T-helper 1 cell treated with Interleukin-12 subunit alpha and Interleukin-12 subunit beta and Interleukin-4 antibody, amounts not matched to agents 30 ng/mL and 1 ng/mL, for 36 hours (primary cell): ENCODE data around the gene TXNDC9. TPM values are rescaled to one million over a fixed set of nuclear protein-coding genes. Genes with fewer than 3 reads are reported as not detected.
"Not testable (repeated sequence)": the region's sequence is repeated elsewhere in the genome, so short reads cannot be mapped to it uniquely, and the experiment has no call there.

Source experiments
- intact Hi-C: fragments of 100-400 bp; cut with micrococcal nuclease; formaldehyde crosslinking; loops from one replicate; pipeline ENCODE4 v1.15.1; 2024
- total RNA-seq: library from RNA; stranded (reverse); gene quantifications from 2 replicates; pipeline ENCODE4 v1.2.3, GENCODE V29; 2022

TXNDC9 gene
- total RNA-seq: 33.2 and 37.7 TPM in 2 replicates

- intact Hi-C loops: loop anchor here (1.0 to 10.0 kb wide), 14 partner anchors 154 to 1917 kb away; partner anchors contain the start of genes C2orf15, CNOT11, COX5B and INPP4A
These were observed at the start of gene TXNDC9 for GRCh38 chr2:99335911-99336803. Gene TXNDC9, minus strand, starts transcription at chr2:99336333. Its CDS starts 3,123 bp downstream, at chr2:99333210.

DNA sequence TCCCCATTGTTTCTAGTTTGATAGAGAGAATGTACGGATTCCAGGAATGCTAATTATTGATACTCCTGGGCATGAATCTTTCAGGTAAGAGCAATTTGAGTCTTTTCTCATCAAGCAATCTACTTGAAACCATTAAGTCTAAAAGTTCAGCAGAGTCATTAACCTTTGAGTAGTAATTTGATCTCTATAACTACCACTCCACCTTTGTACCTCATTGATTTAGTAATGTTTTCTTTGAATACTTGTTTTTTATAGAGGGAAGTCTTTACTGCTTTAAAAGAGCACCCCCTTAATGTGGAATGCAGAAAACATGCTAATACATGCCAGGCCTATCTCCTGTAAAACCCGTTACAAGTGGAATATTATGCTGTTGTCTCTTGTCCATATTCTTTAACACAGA lies 46.0 kb upstream of the TXNDC9 start:
- intact Hi-C loops: no loop called here

GRCh38 chr2:99380376-99381010 lies 44.4 kb upstream of the TXNDC9 start:
- intact Hi-C loops: no loop called here

GRCh38 chr2:99377879-99378278 lies 41.7 kb upstream of the TXNDC9 start:
- intact Hi-C loops: no loop called here

- intact Hi-C loops: no loop called here
These were observed 40.2 kb upstream of the TXNDC9 start for GRCh38 chr2:99376254-99376864.

GRCh38 chr2:99374747-99375146 lies 38.6 kb upstream of the TXNDC9 start:
- intact Hi-C loops: no loop called here

DNA sequence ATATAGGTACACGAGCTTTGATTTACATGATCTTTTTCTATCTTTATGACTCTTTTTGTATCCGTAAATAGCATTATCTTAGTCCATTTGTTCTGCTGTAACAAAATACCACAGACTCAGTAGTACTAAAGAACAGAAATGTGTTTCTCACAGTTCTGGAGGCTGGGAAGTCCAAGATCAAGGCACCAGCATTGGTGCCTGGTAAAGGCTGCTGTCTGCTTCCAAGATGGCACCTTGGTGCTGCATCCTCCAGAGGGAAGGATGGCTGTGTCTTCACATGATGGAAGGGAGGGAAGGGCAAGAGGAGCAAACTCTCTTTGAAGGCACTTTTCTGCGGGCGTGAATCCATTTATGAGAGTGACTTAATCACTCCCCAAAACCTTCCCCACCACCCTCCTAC lies 37.0 kb upstream of the TXNDC9 start:
- intact Hi-C loops: no loop called here

DNA sequence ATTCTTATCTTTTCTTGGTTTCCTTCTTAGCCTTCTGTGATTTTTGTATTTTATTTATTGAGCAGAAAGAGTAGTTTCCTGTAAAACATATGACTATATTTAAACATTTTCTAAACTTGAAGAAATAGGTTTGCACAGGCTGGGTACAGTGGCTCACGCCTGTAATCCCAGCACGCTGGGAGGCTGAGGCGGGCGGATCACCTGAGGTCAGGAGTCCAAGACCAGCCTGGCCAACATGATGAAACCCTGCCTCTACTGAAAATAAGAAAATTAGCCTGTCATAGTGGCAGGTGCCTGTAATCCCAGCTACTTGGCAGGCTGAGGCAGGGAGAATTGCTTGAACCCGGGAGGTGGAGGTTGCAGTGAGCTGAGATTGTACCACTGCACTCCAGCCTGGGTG lies 32.7 kb upstream of the TXNDC9 start:
- intact Hi-C loops: not testable (repeated sequence)

DNA sequence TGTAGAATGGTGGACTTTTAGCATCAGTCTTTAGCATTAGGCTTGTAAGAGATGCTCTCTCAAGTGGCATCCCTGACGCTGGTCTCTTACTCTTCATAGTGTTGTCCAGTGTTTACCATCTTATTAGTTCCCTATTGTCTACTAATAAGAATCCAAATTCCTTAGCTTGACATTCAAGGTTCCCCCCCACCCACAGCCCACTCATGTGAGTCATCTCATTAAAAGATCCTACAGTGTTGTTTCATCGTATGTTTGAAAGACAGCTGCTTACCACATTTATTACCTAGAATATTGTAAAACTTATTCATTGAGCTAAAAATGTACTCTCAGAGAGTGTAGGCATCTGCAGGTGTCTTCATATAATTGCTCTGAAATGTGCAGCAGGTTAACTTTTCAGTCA lies 29.5 kb upstream of the TXNDC9 start:
- intact Hi-C loops: no loop called here

DNA sequence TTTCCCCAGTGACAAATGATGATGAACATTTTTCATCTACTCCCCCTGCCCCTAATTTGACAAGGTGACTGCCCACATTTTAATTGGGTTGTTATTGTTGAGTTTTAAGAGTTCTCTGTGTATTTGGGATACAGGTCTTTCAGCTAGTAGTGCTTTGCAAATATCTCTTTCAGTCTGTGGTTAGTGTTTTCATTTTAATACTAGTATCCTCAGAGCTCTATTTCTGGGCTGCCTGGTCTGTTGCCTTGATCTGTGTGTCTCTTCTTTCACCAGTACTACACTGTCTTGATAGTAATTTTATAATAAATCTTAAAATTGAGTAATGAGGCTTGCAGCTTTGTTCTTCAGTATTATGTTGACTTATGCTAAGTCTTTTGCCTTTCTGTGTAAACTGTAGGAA lies 20.7 kb upstream of the TXNDC9 start:
- intact Hi-C loops: no loop called here

- intact Hi-C loops: not testable (repeated sequence)
These were observed 18.7 kb upstream of the TXNDC9 start for GRCh38 chr2:99354825-99355224.

- intact Hi-C loops: no loop called here
These were observed 17.9 kb upstream of the TXNDC9 start for GRCh38 chr2:99354070-99354469.

- intact Hi-C loops: no loop called here
These were observed 14.1 kb upstream of the TXNDC9 start for GRCh38 chr2:99350194-99350593.

DNA sequence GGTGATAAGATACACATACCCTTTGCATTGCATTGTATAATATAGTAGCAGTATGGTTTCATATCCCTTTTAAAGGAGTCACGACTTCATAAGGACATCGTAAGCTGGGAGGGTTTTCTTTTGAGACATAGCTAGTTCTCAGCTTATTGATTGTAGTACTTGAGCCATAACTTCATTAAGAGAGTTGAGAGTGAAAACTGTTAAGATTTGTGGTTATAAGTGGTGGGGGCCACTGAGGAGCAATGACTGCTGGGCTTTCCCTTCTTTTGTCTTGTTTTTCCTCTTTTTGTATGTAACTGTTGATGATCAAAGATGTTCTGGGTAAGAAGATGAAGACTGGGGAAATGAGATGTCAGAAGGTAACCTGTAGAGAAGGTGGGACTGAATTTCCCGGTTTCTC lies 12.0 kb upstream of the TXNDC9 start:
- intact Hi-C loops: no loop called here

DNA sequence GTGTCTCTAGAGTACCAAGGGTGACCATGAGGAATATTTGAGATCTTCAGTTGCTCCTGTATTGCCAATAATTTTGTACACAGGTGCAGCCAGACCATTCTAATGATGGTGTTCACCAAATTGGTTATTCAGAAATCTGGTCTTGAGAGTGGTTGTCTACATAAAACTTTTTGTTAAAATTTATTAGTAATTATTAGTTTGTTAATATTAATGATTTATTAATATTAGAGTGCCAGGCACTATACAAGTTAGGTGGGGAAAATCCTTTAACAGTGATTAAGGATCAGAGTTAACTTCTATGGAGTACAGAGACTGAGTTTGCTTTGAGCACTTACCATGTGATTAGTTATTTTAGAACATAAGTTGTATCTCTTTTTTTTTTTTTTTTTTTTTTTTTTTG lies 10.1 kb upstream of the TXNDC9 start:
- intact Hi-C loops: no loop called here

- intact Hi-C loops: not testable (repeated sequence)
These were observed 9.3 kb upstream of the TXNDC9 start for GRCh38 chr2:99345446-99345845.

GRCh38 chr2:99342536-99342935 lies 6.4 kb upstream of the TXNDC9 start:
- intact Hi-C loops: no loop called here

GRCh38 chr2:99340669-99341236 lies 4.6 kb upstream of the TXNDC9 start:
- intact Hi-C loops: no loop called here

DNA sequence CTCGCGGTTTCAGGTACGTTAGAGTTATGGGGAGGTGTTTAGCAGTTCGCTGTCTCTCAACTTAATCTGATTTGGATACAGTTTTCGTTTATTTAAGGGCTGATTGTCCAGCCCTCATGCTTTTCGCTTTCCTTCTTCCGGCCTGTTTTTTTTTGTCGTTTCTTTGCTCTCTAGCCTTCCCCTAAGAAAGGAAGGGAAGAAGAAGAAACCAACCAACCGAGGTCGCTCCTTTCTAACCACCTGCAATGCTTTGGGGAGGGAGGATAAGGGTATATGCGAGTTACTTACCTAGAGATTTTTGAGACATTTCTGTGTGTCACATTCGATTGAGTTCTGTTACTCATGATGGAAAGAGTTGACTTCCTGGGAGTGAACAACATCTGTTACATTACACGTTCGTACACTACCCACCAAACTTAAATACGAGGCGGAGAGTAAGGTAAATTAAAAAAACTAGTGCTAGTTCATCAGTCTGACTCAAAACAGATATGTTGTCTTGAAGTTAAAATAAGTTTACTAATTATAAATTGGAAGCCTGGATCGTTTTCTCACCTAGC lies 2.0 kb upstream of the TXNDC9 start:
- intact Hi-C loops: loop anchor here (5.0 to 10.0 kb wide), 5 partner anchors 253 to 1667 kb away; partner anchors contain the start of genes MGAT4A, RPL31 and TMEM131

DNA sequence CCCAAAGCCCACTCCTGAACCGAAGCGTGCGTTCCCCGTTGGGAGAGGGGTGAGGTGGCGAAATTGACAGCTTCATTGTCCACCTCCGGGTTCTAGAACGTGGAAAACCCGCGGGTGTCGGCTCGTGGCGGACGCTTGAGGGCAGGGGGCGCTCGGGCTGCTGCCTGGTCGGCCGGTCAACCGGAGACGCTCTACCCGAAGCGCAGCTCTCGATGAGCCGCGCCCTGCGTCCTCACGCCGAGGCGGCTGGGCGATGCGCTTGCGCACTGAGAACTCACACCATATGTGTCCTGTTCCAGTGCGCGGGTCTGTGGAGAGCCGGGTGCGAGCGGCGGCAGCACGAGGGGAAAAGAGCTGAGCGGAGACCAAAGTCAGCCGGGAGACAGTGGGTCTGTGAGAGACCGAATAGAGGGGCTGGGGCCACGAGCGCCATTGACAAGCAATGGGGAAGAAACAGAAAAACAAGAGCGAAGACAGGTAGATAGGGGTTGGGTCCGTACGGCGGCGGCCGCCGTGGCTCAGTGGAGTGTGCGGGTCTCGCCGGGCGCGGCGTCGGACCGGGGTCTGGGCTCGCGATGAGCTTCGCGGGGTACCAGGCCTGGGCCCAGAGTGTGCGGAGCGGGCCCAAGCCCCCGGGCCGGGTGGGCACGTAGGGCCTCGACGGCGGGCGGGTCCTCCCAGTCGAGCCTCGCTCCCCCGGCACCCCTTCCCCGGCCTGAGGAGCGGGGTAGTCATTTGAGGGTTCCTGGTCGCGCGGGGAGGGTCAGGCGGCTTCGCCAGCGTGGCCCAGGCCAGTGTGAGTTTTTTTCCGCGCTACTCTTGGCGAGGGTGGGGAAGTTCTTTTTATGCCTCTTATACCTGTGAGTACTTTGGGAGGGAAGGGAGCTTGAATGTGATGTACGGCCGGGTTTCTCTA lies 1.2 kb upstream of the TXNDC9 start, which contains the start of gene EIF5B:
Gene EIF5B, plus strand, starts transcription at position 277 of the 916 bp plus-strand sequence. Its CDS starts 166 bp downstream, at position 443.
- intact Hi-C loops: loop anchor here (1.0 to 10.0 kb wide), 10 partner anchors 253 to 1915 kb away; partner anchors contain the start of genes CNOT11, COA5, COX5B and INPP4A
